A549 treated with AZD2906 at 1 μM for 4 hours (cell line): ENCODE data around the gene FBLL1. TPM values are rescaled to one million over a fixed set of nuclear protein-coding genes. Genes with fewer than 3 reads are reported as not detected.

Experiments used
- total RNA-seq: library from RNA; stranded (reverse); fragments of 200-300 nt; extraction: Qiagen RNA extraction; gene quantifications from 5 replicates; pipeline ENCODE4 v1.2.3, GENCODE V29; 2022

FBLL1 gene
- 0.07 to 0.14 TPM (median 0.11 TPM) in 4 of 5 replicates, not detected in the other for total RNA-seq

DNA sequence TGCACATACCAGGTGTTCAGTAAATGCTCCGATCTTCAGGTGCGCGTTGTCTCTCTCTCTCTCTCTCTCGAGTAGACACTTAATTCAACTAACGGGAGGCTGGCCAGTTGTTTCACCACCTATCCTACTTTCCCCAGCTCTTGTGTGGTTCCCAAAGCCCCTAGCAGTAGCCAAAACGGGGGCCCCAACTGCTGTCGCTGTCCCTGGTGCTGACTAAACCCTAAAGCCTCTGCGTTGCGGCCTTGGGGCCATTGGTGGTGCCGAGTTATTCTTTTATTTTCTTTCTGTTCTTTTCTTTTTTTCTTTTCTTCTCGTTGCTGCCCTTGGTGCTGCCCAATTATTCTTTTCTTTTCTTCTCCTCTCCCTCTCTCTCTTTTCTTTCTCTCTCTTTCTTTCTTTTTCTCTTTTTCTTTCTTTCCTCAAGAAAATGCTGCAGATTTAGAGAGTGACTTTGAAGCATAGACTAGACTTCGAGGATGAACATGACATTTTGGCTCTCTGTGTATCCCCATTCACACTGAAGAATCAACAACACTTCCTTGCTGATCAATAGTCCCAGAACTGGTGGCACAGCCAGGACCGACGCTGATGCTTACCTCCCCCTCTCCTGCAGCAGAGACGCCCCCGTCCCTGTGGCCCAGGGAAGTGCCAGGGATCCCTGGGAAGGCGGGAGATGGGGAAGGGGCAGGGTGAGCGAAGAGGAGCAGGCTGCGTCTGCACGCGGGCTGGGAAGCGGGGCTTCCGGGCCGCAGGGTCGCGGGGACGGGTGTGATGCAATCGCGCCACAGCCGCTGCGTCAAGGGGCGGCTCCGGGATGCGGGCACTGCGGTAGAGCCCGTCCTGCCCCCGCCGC is at the start of gene FBLL1:
FBLL1 (plus strand) TSS at position 785 of the 853 bp plus-strand sequence. CDS start 200 bp downstream, outside the sequence.

DNA sequence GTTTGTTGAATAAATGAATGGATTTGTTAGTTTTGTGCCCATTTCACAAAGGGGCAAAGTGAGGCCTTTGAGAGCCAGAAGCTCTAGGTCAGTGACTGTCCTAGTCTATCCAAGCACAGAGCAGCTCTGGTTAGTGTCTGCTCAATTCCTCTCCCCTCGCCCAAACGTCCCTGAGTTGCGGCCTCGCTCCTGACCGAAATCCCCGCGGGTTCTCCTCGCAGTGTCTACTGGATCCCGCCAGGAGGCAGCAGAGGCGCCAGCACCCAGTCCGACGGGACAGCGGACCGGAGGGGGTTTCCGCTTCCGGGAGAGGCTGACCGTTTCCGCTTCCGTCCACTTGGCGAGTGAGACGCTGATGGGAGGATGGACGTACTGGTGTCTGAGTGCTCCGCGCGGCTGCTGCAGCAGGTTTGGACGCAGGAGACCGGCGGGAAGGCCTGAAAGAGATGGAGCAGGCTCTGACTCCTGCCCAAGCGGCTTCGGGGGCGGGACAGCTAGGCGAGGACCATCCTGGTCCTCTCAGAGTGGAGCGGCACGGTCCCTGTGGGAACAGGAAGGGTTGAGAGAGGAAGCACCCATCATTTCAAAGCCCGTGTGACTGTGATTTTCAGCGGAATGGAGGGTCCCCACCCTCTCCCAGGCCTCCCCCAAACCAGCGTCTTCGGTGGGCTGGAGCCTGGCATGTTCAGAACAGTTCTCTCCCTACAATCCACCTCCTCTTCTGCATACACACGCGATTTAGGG is 42.8 kb upstream of the FBLL1 start, which contains the start of gene RARS1:
RARS1 (plus strand) TSS at position 336 of the 744 bp plus-strand sequence; CDS start at position 364, 28 bp downstream.

GRCh38 chr5:168578538-168579487 is 49.7 kb downstream of the FBLL1 start, which contains the start of gene PANK3:
Gene PANK3 (minus strand): TSS chr5:168579368. CDS start chr5:168579283, 85 bp downstream.

Other genes starting within 250 kb of the FBLL1 start
- 70.2 to 81.2 TPM (median 73.2 TPM) in 5 replicates for gene WWC1, start 237.7 kb upstream of the FBLL1 start, total RNA-seq
- 86.5 to 119 TPM (median 91.3 TPM) in 5 replicates for gene RARS1, start 42.8 kb upstream of the FBLL1 start, total RNA-seq
- 14.0 to 20.8 TPM (median 16.7 TPM) in 5 replicates for gene PANK3, start 50.1 kb downstream of the FBLL1 start, total RNA-seq